Type B pancreatic cell (in vitro differentiated cells): ENCODE data around the gene VIPR2. TPM values are rescaled to one million over a fixed set of nuclear protein-coding genes. Genes with fewer than 3 reads are reported as not detected.

Experiments
- DNase-seq: peaks from one replicate; pipeline ENCODE4 v3.0.0; 2021; ENCODE audit warnings: mixed read lengths; ENCODE audit not compliant: unreplicated experiment; ENCODE audit errors: extremely low spot score
- H3K27ac Mint-ChIP-seq: 2 replicates; pipeline ENCODE4 v1.8.0; 2021; ENCODE audit warnings: mild to moderate bottlenecking, mixed read lengths
- H3K27me3 Mint-ChIP-seq: 2 replicates; pipeline ENCODE4 v1.8.0; 2021; ENCODE audit warnings: mixed read lengths
- H3K36me3 Mint-ChIP-seq: 2 replicates; pipeline ENCODE4 v1.8.0; 2021; ENCODE audit warnings: mixed read lengths
- H3K4me1 Mint-ChIP-seq: one replicate; pipeline ENCODE4 v1.8.0; 2021; ENCODE audit warnings: mixed read lengths; ENCODE audit not compliant: unreplicated experiment
- H3K4me3 Mint-ChIP-seq: 2 replicates; pipeline ENCODE4 v1.8.0; 2021; ENCODE audit warnings: mild to moderate bottlenecking, mixed read lengths
- H3K9me3 Mint-ChIP-seq: 2 replicates; pipeline ENCODE4 v1.8.0; 2021; ENCODE audit warnings: mixed read lengths
- total RNA-seq: library from RNA; stranded (reverse); gene quantifications from 2 replicates; pipeline ENCODE4 v1.2.1, GENCODE V29; 2021; ENCODE audit warnings: low replicate concordance
- TF ChIP-seq, protein P1 (sequence below): fragments of 200-600 bp; sonication (generic); conservative IDR thresholded peaks from 2 replicates; pipeline ENCODE4 v1.5.0; 2021; ENCODE audit warnings: antibody characterized with exemption, mild to moderate bottlenecking

The VIPR2 gene
- total RNA-seq, 1 donor from 2014 or later = 0.31 TPM

DNA sequence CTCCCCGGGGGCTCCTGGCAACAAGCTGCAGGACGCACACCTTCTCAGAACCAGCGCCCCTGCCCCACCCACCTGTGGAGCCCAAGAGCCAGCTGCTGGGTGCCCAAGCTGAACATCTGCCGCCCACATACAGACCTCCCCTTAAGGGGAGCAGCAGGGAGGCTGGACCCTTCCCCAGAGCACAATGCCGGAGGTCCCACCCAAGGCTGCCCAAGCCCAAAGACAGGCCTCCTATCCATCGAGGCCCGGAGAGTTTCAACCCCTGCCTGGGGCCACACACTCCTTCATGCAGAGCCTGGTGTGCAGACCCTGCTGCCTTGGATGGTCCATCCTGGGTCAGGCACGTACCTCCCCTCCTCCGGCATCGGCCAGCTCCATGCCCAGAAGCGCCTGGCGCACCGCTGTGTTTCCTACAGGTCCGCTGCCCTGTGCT is 48.7 kb downstream of the VIPR2 start:
- Mint-ChIP-seq H3K27me3 (no peaks in the 10 kb centered on the region), H3K36me3 (no peaks in the 10 kb centered on the region), H3K27ac (no peak overlapping the region), H3K4me1 (no peaks in the 10 kb centered on the region), H3K9me3 (no peaks in the 10 kb centered on the region), H3K4me3 (no peak overlapping the region)
- peak; percentile 48 for DNase-seq
- TF ChIP-seq, protein P1, sequence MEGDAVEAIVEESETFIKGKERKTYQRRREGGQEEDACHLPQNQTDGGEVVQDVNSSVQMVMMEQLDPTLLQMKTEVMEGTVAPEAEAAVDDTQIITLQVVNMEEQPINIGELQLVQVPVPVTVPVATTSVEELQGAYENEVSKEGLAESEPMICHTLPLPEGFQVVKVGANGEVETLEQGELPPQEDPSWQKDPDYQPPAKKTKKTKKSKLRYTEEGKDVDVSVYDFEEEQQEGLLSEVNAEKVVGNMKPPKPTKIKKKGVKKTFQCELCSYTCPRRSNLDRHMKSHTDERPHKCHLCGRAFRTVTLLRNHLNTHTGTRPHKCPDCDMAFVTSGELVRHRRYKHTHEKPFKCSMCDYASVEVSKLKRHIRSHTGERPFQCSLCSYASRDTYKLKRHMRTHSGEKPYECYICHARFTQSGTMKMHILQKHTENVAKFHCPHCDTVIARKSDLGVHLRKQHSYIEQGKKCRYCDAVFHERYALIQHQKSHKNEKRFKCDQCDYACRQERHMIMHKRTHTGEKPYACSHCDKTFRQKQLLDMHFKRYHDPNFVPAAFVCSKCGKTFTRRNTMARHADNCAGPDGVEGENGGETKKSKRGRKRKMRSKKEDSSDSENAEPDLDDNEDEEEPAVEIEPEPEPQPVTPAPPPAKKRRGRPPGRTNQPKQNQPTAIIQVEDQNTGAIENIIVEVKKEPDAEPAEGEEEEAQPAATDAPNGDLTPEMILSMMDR = no peak

DNA sequence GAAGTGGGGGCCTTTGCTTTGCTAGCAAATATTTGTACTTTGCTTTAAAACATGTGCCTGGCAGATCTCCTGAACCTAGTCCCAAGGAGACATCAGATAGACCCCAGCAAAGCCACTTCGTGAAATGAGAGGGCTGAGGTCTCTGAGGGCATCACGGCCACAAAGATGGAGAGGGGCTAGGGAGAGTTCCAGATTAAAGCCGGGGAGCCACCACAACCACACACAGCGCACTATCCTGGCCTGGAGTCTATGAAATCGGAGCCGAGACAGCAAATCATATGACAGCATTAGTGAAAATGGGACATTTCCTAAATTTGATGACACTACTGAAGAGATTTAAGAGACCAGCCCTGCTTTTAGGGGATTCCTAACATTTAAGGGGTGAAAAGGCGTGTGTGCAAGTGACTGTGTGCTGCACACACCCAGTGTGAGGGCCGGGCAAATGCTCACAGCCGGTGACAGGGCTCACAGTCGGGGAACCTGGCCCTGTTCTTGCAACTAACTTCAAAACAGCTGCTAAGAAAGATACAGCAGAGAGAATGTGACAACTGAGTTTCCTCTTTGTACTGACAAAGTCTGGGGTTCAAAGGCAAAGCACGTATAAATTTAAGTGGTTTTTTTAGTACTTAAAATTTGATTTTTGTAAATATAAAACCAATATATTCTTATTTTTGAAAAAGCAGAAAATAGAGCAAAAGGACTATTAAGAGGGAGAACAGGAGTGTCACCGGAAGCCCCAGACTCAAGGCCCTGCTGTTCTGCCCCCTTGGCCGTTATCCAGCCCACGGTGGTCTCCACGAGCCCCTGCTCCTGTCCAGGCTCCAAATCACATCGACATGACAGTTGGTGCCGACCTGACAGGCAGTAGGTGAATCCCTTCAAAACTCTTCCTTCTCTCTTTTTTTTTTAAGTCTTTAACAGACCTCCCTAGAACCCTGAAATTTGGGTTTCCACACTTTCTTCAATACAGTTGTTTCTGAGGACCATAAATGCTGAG is 49.5 kb downstream of the VIPR2 start:
- peak; percentile 27 for DNase-seq
- Mint-ChIP-seq H3K4me1 (no peaks in the 10 kb centered on the region), H3K36me3 (no peaks in the 10 kb centered on the region), H3K27me3 (no peaks in the 10 kb centered on the region), H3K27ac (no peak overlapping the region), H3K9me3 (no peaks in the 10 kb centered on the region), H3K4me3 (no peak overlapping the region)
- TF ChIP-seq, protein P1 = no peak

DNA sequence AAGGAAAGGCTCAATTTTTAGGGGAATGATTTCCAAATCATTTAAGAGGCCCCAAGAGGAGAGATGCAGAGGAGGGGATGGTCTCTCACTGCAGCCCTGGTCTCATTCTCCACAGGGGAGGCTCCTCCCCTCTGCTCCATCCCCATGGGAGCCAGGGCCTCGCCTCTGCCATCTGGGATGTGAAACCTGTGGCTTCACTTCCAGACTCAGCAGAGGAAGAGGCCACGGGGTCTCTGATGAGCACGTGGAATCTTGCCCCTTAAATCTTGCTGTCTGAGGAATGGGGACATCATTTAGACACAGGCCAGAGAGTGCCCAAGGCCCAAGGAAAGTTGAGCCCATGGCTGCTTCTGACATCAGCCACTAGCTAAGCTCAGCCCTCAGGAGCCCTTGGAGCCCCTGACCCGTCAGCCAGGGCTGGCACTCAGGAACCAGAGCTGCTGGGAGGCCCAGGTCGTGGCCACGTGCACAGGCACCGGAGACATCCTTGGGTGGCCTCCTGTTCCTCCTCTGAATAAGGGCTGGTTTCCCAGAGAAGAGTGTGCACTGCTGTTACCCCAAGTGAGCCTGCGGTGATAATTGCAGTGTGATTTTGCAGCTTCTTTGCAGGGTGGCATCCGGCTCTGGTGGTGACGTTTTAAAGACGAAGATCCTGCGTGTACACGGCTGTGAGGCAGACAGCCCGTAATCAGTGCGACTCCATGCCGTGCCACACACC is 50.5 kb downstream of the VIPR2 start:
- TF ChIP-seq, protein P1 = no peak

DNA sequence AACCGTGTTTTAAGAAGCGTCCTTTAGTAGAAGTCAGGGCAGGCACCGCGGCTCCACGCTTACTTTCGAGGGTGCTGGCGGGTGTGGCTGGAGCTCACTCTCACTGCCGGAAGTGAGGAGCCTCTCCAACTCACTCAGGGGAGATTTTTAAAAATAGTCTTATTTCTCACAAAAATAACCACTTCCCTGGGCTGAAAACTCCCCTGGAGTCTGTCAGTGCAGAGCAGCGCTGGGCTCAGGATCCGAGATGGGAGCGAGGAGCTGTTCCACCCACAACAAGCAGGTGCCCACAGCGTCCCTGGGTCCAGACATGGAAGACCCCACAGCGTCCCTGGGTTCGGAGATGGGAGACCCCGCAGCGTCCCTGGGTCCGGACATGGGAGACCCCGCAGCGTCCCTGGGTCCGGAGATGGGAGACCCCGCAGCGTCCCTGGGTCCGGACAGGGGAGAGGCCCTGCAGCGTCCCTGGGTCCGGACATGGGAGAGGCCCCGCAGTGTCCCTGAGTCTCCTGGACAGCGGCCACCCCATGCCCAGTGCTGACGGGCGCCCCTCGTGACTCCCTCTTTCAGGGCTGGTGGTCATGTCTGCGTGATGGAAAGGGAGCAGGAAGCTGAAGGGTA is 51.2 kb downstream of the VIPR2 start:
- H3K4me1 Mint-ChIP-seq = no peaks in the 10 kb centered on the region
- no peaks in the 10 kb centered on the region for H3K27me3 Mint-ChIP-seq
- H3K27ac Mint-ChIP-seq = no peak overlapping the region
- H3K9me3 Mint-ChIP-seq = no peaks in the 10 kb centered on the region
- no peak overlapping the region for H3K4me3 Mint-ChIP-seq
- TF ChIP-seq, protein P1 = no peak
- H3K36me3 Mint-ChIP-seq = no peaks in the 10 kb centered on the region
- DNase-seq = peak; percentile 64

More for the DNA sequence above, 50.5 kb downstream of the VIPR2 start:
- H3K36me3 Mint-ChIP-seq = no peaks in the 10 kb centered on the region
- no peaks in the 10 kb centered on the region for H3K27me3 Mint-ChIP-seq
- peak; percentile 58 for DNase-seq
- no peak overlapping the region for H3K27ac Mint-ChIP-seq
- H3K9me3 Mint-ChIP-seq = no peaks in the 10 kb centered on the region
- H3K4me1 Mint-ChIP-seq = no peaks in the 10 kb centered on the region
- no peak overlapping the region for H3K4me3 Mint-ChIP-seq

DNA sequence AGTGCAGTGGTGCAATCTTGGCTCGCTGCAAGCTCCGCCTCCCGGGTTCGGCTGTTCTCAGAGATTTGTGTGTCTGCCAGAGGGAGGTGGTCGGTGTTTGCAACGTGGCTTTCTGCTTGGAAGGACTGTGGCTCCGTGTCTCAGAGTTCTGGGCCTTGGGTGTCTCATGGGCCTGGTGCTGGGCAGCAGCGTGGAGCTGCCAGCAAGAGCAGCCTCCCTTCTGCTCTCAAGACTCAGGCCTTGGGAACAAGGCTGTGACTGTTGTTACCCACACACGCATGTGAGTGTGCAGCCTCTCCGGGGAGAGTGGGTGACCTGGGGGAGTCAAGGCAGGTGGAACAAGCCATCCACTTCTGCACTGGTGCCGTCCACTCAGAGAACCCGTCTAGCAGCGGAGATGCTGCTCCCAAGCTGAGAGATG is 52.0 kb downstream of the VIPR2 start:
- peak; percentile 53 for DNase-seq
- TF ChIP-seq, protein P1 = no peak
- Mint-ChIP-seq H3K9me3 (no peaks in the 10 kb centered on the region), H3K4me3 (no peak overlapping the region), H3K36me3 (no peaks in the 10 kb centered on the region), H3K4me1 (no peaks in the 10 kb centered on the region), H3K27me3 (no peaks in the 10 kb centered on the region), H3K27ac (no peak overlapping the region)
